ENCODE data around the gene ESR2. TPM values are rescaled to one million over a fixed set of nuclear protein-coding genes. Genes with fewer than 3 reads are reported as not detected.
A peak's percentile ranks its signal among the peaks of the same experiment; 100 is the strongest.

ESR2 gene
- total RNA-seq, 1 donor, result not detected

- Histone ChIP-seq H3K4me1 (ENCODE audit: insufficient read depth, low read length) (no peaks in the 10 kb centered on the region), H3K79me2 (ENCODE audit: insufficient read depth, low read length) (no peaks in the 10 kb centered on the region), H3K27me3 (ENCODE audit: insufficient read depth, low read length) (no peaks in the 10 kb centered on the region), H4K20me1 (ENCODE audit: insufficient read depth, low read length) (no peaks in the 10 kb centered on the region), H3K27ac (ENCODE audit: low read depth, low read length) (no peak overlapping the region), H3K9me3 (ENCODE audit: low read depth, low read length) (no peaks in the 10 kb centered on the region), H2AFZ (ENCODE audit: low read length) (no peak overlapping the region), H3K36me3 (ENCODE audit: insufficient read depth, low read length) (no peaks in the 10 kb centered on the region), H3K4me3 (ENCODE audit: insufficient read depth, low read length) (no peak overlapping the region), H3K4me2 (ENCODE audit: insufficient read depth, low read length) (no peak overlapping the region)
- no peak for DNase-seq (ENCODE audit: insufficient read length, low spot score, missing footprints)
- no peak for TF ChIP-seq CTCF (IDR thresholded peaks at IDR 0.05; ENCODE audit: extremely low read depth, low read depth, low read length)
These were observed 92.1 kb downstream of the ESR2 start for GRCh38 chr14:64201921-64202545.

GRCh38 chr14:64201296-64201695, 92.9 kb downstream of the ESR2 start:
- H3K9me3 ChIP-seq (ENCODE audit: low read depth, low read length), result no peaks in the 10 kb centered on the region
- no peaks in the 10 kb centered on the region for H3K36me3 ChIP-seq (ENCODE audit: insufficient read depth, low read length)
- no peak for DNase-seq (ENCODE audit: insufficient read length, low spot score, missing footprints)
- H3K27ac ChIP-seq (ENCODE audit: low read depth, low read length), result no peak overlapping the region
- no peaks in the 10 kb centered on the region for H3K27me3 ChIP-seq (ENCODE audit: insufficient read depth, low read length)
- H3K4me1 ChIP-seq (ENCODE audit: insufficient read depth, low read length), result peaks cover 4% of the 10 kb centered on the region
- no peaks in the 10 kb centered on the region for H3K79me2 ChIP-seq (ENCODE audit: insufficient read depth, low read length)
- no peak overlapping the region for H2AFZ ChIP-seq (ENCODE audit: low read length)
- no peak overlapping the region for H3K4me3 ChIP-seq (ENCODE audit: insufficient read depth, low read length)
- no peak overlapping the region for H3K4me2 ChIP-seq (ENCODE audit: insufficient read depth, low read length)
- TF ChIP-seq CTCF (IDR thresholded peaks at IDR 0.05; ENCODE audit: extremely low read depth, low read depth, low read length), result no peak
- H4K20me1 ChIP-seq (ENCODE audit: insufficient read depth, low read length), result no peaks in the 10 kb centered on the region

GRCh38 chr14:64200170-64200569, 94.0 kb downstream of the ESR2 start:
- Histone ChIP-seq H3K4me3 (ENCODE audit: insufficient read depth, low read length) (no peak overlapping the region), H2AFZ (ENCODE audit: low read length) (peak overlapping the region; percentile 15), H3K79me2 (ENCODE audit: insufficient read depth, low read length) (no peaks in the 10 kb centered on the region), H3K9me3 (ENCODE audit: low read depth, low read length) (no peaks in the 10 kb centered on the region), H3K4me1 (ENCODE audit: insufficient read depth, low read length) (peaks cover 4% of the 10 kb centered on the region), H3K27me3 (ENCODE audit: insufficient read depth, low read length) (no peaks in the 10 kb centered on the region), H3K4me2 (ENCODE audit: insufficient read depth, low read length) (no peak overlapping the region), H3K36me3 (ENCODE audit: insufficient read depth, low read length) (no peaks in the 10 kb centered on the region), H4K20me1 (ENCODE audit: insufficient read depth, low read length) (no peaks in the 10 kb centered on the region), H3K27ac (ENCODE audit: low read depth, low read length) (no peak overlapping the region)
- DNase-seq (ENCODE audit: insufficient read length, low spot score, missing footprints), result no peak
- TF ChIP-seq CTCF (IDR thresholded peaks at IDR 0.05; ENCODE audit: extremely low read depth, low read depth, low read length), result no peak

- H3K27me3 ChIP-seq (ENCODE audit: insufficient read depth, low read length), result no peaks in the 10 kb centered on the region
- no peak overlapping the region for H2AFZ ChIP-seq (ENCODE audit: low read length)
- H3K4me1 ChIP-seq (ENCODE audit: insufficient read depth, low read length), result peaks cover 4% of the 10 kb centered on the region
- H3K27ac ChIP-seq (ENCODE audit: low read depth, low read length), result no peak overlapping the region
- no peak overlapping the region for H3K4me3 ChIP-seq (ENCODE audit: insufficient read depth, low read length)
- DNase-seq (ENCODE audit: insufficient read length, low spot score, missing footprints), result no peak
- no peaks in the 10 kb centered on the region for H4K20me1 ChIP-seq (ENCODE audit: insufficient read depth, low read length)
- no peak overlapping the region for H3K4me2 ChIP-seq (ENCODE audit: insufficient read depth, low read length)
- H3K9me3 ChIP-seq (ENCODE audit: low read depth, low read length), result no peaks in the 10 kb centered on the region
- TF ChIP-seq CTCF (IDR thresholded peaks at IDR 0.05; ENCODE audit: extremely low read depth, low read depth, low read length), result no peak
- no peaks in the 10 kb centered on the region for H3K79me2 ChIP-seq (ENCODE audit: insufficient read depth, low read length)
- no peaks in the 10 kb centered on the region for H3K36me3 ChIP-seq (ENCODE audit: insufficient read depth, low read length)
These were observed 95.7 kb downstream of the ESR2 start for GRCh38 chr14:64198486-64198885.

All from osteoblast (primary cell).